ENCODE data around the gene SLC45A3.

Gene SLC45A3

DNA sequence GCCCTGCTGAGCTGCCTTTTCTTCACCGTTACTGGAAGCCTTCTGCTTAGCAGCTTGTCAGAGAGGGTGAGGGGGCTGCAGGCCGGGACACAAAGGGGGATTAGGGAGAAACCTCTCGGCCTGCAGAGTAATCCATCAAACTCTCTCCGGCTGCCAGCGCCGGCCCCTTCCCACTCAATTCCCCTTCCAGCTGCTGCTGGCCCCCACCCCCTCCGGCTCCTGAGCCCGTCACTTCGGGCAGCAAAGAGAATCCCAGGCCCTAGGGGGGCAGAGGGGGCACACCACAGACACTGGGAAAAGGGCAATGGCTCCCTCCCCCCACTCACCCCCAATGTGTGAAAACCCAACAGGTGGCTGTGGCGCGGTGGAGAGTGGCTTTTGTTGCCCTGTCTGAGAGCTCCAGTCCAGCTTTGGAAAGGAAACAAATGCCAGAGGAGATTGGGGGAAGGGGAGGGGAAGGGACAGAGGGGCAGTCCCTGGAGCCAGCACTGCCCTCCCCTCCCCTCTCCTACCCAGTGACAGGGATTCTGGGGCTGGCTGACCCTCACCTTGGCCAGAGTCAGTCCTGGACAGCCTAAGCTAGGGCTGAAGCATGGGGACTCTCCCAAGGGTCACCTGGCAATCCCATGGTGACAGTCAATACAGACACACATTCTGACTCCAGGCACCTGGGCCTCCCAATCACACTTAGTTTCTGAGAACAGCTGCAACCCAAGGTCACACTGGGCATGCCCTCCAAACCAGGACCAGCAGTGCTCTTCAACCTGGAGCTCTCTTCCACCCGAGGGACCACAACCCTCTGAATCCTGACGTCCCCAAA is 9.5 kb downstream of the SLC45A3 start:
- Histone ChIP-seq H3K27ac (no peak overlapping the region), H3K4me3 (no peak overlapping the region)

DNA sequence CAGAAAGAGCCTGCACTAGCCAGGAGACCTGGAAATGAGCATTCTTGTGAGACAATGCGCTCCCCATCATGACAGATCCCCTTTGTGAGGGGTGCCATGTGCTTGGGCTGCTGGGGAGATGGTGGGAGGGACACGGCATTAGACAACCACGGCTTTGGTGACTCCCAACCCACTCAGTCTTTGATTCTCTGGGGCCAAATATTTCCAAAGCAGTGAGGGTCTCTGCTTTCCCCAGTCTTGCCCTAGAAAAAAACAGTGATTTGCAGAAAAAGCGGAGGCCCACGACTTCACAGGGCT is 10.2 kb downstream of the SLC45A3 start:
- no peak overlapping the region for H3K4me3 ChIP-seq
- no peak overlapping the region for H3K27ac ChIP-seq

DNA sequence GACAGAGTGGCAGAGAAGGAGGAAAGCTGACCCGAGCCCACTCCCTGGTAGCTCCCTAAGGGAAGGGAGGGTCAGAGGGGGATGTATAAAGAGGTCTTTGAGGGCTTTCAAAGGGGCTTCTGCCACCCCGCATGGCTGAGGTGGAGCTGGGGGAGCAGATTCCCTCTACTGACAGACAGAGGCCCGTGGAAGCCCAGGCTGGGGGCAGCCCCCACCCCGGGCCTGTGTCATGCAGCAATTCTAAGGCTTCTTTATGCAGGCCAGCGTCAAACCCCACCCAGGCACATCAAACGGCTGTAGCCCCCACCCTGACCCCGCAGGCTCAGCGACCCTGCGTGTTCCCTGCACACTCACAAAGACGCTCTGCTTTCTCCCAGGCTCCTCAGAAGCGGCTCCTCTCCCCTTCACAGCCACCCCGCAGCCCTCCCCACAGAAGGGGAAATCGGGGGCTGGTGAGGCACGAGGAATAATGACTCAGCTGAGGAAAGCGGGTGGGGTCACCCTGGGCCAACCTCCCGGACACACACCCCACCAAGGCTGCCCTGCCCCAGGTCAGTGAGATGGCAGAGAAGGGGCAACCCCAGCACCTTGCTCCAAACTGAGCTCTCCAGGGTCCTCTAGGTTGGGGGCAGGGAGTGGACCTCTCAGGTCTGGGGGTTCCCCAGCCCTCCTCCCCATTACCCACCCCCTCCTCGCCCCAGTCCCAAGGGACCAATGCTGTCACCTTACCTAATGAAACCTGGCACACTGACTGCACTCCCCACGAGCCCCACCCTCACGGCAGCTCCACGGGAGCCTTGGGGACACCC is 10.8 kb downstream of the SLC45A3 start:
- Histone ChIP-seq H3K4me3 (no peak overlapping the region), H3K27ac (peak overlapping the region in 3 of 21 experiments; percentile 4 to 16 (median 5))

DNA sequence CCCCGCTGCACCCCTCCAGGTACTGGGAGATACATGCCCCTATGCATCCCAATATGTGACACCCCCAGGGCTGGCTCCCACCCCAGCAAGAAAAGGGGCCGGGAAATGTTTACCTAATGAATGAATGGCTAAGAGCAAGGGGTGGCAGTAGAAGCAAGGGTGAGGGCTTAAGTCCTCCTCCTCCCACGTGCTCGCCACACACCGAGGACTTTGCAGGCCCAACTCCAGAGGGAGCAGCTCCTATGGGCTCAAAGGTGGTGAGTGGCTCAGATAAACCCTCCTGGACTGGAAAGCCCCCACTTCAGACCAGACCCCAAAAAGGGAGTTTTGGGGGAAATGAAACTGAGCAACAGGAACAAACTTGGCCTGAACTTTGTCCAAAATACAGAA is 11.4 kb downstream of the SLC45A3 start:
- Histone ChIP-seq H3K4me3 (no peak overlapping the region), H3K27ac (peak overlapping the region in 1 of 21 experiments; percentile 5)

DNA sequence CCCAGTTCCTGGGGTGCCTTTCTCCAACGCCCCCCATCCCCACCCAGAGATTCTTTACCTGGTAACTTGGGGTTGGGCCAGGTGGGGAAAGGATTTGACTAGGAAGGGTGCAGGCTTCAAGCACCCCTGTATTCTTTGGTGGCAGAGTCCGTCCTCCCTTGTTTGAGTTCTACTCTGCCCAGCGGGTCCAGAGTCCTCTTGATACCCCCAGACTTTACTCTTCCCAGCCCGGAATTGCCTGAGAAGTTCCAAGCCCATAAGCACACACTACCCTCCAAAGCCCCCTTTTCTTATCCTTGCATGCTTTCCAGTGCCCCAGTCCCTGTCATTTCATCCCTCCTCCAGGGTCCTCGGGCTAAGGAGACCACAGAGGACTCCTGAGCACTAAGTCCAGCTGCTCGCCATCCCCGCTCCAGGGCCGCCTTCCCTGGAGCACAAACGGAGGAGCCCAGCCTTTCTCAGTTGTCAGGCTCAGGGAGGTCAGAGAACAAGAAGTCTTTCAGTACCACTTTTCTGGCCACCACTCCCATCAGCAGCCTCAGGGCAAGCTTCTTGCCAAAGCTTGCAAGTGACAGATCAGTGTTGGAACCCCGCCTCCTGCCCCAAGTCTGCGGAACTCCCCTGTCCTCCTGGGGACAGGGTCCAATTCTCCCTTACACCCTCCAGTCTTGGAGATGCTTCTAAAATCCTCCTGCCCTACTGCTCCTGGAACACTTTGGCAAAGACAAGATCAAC is 12.2 kb downstream of the SLC45A3 start:
- H3K27ac ChIP-seq: no peak overlapping the region
- no peak overlapping the region for H3K4me3 ChIP-seq

DNA sequence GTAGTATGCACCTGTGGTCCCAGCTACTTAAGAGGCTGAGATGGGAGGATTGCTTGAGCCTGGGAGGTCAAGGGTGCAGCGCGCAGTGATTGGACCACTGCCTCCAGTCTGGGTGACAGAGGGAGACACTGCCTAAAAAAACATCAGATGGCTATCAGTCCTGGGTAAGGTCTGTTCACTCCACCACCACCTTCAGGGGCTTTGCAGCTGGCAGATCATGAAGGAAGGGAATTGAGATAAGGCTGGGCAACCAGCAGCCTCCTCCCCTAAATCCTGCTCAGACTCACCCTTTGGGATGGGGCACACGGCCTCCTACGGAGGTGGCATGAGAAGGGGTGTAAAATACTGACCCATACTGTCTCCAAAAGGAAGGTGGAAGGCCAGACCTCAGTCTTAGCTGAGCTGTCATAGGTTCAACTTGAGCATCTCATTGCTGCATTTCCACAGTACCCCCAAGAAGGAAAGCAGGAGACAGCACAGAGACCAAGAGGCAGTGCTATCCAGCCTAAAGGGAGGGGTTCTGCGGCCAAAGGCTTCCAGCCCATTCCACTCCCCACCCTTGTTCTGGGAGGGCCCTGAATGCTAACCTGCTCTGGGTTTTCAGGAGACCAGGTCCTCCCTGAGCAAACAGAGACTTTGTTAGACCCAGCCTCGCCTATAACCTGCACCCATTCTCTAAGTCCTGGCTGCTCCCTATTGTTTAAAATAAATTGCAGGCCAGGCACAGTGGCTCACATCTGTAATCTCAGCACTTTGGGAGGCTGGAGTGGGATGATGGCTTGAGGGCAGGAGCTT is 13.7 kb downstream of the SLC45A3 start:
- Histone ChIP-seq H3K27ac (no peak overlapping the region), H3K4me3 (no peak overlapping the region)

DNA sequence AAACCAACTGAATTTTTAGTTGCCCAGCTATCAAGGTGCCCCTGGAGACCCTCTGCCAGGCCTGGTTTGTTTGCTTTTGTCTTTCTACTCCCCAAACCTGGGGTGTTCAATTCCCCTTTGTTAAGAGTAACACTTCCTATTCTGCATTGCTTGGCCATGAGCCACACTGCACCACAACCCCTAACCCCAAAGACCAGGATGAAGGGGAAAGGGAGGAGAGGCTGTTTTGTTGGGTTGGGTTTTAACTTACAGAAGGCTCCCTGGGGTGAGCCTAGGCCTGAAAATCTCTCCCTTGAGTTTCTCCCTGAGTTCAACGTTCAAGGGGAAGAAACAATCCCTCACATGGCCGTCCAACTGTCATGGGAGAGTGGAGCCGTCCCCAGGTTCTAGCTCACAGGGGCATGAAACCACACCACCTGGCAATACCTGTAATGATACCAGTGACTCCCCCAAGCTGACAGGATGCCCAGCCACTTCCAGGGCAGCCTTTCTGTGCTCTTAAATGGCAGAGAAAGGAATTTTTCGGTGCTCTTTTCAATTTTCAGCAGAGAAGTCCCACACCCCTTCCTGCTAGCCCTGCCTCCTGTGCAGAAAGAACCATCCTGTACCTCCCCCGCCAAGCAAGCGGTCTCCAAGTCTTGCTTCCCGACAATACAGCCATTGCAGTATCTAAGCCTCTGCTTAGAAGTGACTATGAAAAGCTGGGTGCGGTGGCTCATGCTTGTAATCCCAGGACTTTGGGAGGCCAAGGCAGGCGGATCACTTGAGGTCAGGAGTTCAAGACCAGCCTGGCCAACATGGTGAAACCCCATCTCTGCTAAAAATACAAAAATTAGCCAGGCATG is 14.9 kb downstream of the SLC45A3 start:
- Histone ChIP-seq H3K4me3 (no peak overlapping the region), H3K27ac (peak overlapping the region in 1 of 21 experiments; percentile 5)

DNA sequence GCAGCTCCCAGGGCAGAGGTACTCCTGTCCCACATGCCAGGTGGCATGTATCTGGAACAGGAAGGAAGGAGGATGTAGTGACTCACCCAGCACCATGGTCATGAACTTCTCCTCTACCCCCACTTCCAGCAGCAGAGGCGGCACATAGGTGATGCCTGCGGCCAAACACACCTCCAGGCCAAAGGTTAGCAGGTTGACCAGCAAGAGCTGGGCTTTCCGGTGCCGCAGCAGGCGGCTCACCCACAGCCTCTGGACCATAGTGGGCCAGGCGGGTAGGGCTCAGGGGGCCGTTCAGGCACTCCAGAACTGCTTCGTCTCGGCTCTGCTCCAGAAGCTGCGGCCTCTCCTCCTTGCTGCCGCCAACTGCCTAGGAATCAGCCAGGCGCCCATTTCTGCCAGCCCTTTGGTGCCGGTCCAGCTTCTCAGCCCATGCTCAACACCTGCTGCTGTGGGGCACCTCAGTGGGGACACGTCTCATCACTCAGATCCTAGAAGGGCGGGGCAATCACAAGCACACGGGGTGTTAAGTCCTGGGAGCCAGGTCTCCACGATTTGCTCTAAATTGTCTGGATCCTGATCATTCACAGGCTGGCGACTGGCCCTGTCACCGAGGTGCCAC is 15.8 kb downstream of the SLC45A3 start:
- no peak overlapping the region for H3K4me3 ChIP-seq
- no peak overlapping the region for H3K27ac ChIP-seq

DNA sequence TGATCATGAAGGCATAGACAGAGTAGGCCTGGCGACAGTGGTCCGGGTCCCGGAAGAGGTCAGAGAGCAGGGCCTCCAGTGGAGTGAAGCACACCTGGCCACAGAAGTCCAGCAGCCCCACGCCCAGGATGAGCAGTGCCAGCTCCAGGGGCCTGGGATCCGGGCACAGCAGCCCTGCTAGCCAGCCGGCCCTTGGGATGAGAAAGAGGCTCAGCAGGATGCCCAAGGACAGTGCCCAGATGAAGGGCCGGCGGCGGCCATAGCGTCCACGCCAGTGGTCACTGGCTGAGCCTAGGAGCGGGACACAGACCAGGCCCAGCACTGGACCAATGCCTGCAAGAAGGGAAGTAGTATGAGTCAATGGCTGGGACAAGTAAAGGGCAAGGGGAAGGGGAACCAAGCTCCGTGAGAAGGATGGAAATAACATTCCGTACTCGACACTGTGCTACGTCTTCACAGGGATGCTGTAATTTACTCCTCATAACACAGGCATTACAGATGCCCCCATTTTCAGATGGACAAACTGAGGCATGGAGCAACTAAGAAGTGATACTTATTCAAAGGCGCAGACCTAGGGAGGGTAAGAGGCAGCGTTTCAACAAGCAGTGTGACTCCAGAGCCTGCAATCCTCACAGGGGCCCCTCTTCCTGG is 16.9 kb downstream of the SLC45A3 start:
- no peak overlapping the region for H3K27ac ChIP-seq
- no peak overlapping the region for H3K4me3 ChIP-seq

DNA sequence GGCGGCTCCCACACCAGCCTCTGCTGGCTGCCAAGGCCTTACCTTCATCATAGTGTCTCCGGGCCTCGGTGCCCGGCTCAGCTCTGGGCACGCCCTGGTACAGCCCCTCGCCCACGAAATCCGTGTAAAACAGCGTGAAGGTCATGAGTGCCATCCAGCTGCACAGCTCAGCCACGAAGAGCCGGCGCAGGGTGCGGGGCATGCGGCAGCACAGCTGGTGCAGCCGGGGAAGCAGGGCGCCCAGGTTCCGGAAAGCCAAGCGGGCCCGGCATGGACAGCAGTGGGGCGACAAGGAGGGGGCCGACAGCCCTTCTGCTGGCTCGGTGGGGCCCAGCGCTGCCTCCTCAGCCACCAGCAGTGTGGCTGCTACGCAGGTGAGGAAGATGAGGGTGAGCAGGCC is 17.5 kb downstream of the SLC45A3 start:
- no peak overlapping the region for H3K4me3 ChIP-seq
- H3K27ac ChIP-seq: peak overlapping the region in 1 of 21 experiments; percentile 26

DNA sequence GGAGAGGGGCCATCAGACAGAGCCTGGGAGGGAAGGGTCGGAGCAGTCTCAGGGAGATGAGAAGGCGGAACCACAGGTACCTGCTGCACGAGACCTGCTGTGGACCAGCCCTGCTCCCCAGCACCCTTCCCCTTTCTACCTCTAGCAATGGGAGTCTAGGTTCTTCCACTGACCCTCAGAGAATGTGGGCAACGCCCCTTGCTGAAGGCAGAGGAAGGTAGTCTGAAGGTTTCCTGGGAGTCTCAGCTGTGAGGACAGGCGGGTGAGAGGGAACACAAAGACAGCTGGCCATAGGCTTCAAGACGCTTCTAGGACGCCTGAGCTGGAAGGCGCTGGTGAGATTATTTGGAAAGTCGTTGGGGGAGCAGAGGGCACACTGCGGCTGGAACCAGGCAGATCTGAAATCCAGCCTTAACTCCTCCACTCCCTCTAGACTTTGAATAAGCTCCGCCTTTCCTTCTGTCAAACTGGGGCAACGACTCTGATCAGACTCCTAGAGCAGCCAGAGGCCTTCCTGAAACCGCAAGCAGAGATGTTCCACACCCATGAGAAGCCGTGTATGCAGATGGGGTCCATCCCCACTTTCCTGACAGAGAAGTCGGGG is 18.1 kb downstream of the SLC45A3 start:
- H3K27ac ChIP-seq: no peak overlapping the region

DNA sequence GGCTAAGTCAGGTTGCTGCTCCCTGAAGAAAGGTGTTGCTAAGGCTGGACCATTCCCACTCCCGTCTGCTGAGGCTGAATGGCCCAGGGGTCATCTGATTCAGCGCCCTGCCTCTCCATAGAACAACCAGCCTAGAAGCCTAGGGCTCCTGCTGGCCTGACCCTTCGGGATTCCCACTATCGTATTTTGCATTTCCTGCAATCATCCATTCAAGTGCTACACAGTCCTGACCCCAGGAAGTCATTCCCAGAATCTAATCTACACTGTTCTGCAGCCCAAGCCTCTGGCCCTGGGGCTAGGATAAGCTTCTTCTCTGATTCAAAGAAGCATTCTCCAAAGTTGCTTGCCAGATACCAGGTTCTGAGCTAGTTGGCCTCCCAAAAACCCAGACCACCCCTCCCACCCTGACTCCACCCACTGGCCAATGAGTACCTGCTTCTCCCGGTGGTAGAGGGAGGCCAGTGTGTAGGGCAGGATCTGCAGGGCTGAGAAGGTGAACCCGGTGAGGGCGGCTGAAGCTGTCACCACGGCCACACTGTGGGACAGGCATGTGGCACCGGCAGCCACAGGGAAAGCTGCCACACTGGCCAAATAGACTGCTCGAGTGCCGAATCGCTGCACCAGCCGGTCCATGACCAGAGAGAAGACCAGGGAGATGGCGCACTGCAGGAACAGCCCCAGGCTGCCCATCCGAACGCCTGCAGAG is 18.7 kb downstream of the SLC45A3 start:
- H3K4me3 ChIP-seq: no peak overlapping the region
- no peak overlapping the region for H3K27ac ChIP-seq

More for the DNA sequence above, 18.1 kb downstream of the SLC45A3 start:
- no peak overlapping the region for H3K4me3 ChIP-seq

DNA sequence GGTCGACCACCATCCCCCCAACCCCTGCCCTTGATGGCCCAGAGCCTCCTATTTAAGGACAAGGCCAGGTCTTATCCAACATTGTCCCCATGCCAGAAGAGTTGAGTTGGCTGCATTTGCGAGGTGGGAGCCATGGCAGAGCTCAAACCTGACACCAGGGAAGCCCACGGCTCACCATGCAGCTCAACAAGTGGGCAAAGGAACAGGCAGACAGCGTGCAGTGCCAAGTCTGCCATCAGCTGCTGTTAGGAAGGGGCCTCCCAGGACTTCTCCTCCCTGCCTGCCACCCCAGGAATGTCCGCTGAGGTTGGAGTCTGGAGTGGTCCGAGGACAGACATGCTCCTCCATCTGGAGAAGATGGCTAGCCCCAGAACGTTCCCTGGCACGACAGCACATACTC is 19.9 kb downstream of the SLC45A3 start:
- H3K4me3 ChIP-seq: no peak overlapping the region
- H3K27ac ChIP-seq: no peak overlapping the region

DNA sequence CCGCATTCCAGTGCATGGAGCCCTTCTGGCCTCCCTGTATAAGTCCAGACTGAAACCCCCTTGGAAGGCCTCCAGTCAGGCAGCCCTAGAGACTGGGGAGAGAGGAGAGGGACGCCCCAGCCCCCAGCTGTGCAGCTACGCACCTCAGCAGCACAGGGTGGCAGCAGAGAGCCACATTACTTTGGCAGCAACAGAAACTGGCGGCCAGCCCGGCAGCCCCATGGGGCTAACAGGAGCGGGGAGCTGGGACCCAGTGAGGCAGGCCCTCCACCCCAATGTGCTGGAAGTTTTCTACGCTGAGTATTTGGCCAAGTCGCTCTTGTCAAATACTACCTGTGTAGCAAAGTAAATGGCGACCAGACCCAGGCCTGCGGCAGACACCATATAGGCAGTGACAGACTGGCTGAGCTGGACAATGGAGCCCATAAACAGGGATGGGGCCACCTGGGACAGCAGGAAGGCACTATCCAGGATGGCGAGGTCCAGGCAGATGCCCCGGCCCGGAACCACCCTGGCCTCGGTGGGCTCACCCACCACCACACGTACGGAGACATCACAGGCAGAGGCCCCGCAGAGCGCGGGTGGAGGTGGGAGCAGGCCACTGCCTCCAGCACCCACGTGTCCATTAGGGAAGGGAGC is 21.2 kb downstream of the SLC45A3 start:
- Histone ChIP-seq H3K4me3 (no peak overlapping the region), H3K27ac (no peak overlapping the region)

DNA sequence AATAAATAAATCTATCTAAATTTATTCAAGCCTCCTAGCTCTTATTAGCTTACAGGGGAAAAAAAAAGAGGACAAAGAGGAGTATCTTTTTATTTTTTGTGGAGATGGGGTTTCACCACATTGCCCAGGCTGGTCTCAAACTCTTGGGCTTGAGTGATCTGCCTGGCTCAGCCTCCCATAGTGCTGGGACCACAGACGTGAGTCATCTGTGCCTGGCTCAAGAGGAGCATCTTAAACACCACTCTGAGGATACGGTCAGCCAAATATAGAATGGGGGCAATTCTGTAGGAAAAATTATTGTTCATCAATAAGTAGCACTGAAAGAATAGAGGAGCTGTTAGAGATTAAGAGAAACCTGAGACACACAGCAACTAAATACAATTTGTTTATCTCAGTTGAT is 24.1 kb downstream of the SLC45A3 start:
- H3K27ac ChIP-seq: no peak overlapping the region
- no peak overlapping the region for H3K4me3 ChIP-seq

DNA sequence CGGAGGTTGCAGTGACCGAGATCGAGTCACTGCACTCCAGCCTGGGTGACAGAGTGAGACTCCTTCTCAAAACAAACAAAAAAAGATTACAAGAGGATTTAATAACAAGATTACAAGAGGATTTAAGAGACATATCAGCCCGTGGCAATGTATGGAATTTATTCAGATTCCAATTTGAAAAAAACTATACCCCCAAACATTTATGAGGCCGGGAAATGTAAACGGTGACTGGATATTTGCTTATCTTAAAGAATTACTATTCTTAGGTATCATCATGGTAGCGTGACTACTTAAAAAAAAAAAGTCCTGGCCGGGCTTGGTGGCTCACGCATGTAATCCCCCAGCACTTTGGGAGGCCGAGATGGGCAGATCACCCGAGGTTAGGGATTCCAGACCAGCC is 27.3 kb downstream of the SLC45A3 start:
- Histone ChIP-seq H3K27ac (no peak overlapping the region), H3K4me3 (no peak overlapping the region)

DNA sequence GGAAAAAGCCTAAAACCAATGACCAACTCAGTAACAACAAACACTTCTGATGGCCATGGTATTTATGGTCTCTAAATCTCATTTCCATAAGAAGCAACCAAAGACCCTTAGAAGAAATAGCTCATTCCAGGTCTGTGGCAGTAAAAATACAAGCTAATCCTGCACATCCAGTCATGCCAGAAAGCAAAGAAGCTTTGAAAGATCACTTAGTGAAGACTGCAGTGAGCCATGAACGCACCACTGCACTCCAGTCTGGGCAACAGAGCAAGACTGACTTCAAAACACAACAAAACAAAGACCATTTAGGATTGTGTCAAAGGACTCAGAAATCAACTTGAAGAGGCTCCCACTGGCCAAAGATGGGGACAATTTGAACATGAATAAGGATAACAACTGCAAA is 30.1 kb downstream of the SLC45A3 start:
- H3K27ac ChIP-seq: no peak overlapping the region
- H3K4me3 ChIP-seq: no peak overlapping the region
